A549 (cell line): ENCODE measurements around the gene ETV3L. TPM values are rescaled to one million over a fixed set of nuclear protein-coding genes. Genes with fewer than 3 reads are reported as not detected.
"Not testable (repeated sequence)": the region's sequence is repeated elsewhere in the genome, so short reads cannot be mapped to it uniquely, and the experiment has no call there.

ENCODE experiments used
- ATAC-seq, 2 experiments: fragments of 200-7000 bp in 1 of 2; fragments of >200 bp in 1 of 2; cut with Nextera tagmentation in 1 of 2; cut with Tn5 transposase in 1 of 2; 3 replicates each; pipeline versions ENCODE4 v1.8.0 to v1.9.1; 2018 to 2020; ENCODE audit warnings: mild to moderate bottlenecking in 1 of 2, moderate library complexity in 1 of 2
- CTCF ChIA-PET: fragments of 300-600 bp; sonication (Branson Sonifier 250); formaldehyde crosslinking; extraction: SDS; loops from one replicate; lab custom pipeline; 2021; ENCODE audit warnings: antibody characterized with exemption, inconsistent platforms; lab: Yijun Ruan, JAX
- POLR2A ChIA-PET: fragments of 350-600 bp; formaldehyde crosslinking; extraction: SDS; loops from one replicate; lab custom pipeline; 2021; ENCODE audit warnings: antibody characterized with exemption, inconsistent platforms; lab: Yijun Ruan, JAX
- DNase-seq, 2 experiments: peaks; one replicate each; pipeline versions ENCODE4 v3.0.0 to v3.0.0-alpha.2; 2011 to 2016; ENCODE audit warnings: low read depth in 1 of 2, low spot score in 1 of 2
- FAIRE-seq: peaks from 2 replicates; lab custom pipeline; 2011; peaks lifted over from hg19 to GRCh38; lab: Jason Lieb, UNC
- H3K27ac ChIP-seq, 2 experiments: fragments of >200 bp; sonication (Bioruptor Twin); formaldehyde crosslinking; 3 replicates each; pipeline ENCODE4 v1.5.1; 2016 to 2017
- H3K4me1 ChIP-seq: fragments of >200 bp; sonication (Bioruptor Twin); formaldehyde crosslinking; 3 replicates; pipeline ENCODE4 v1.6.1; 2016
- H3K4me2 ChIP-seq: fragments of >200 bp; sonication (Bioruptor Twin); formaldehyde crosslinking; 3 replicates; pipeline ENCODE4 v1.6.1; 2016
- H3K4me3 ChIP-seq: fragments of >200 bp; sonication (Bioruptor Twin); formaldehyde crosslinking; 3 replicates; pipeline ENCODE4 v1.5.1; 2016
- H3K9me3 ChIP-seq: fragments of >200 bp; sonication (Bioruptor Twin); formaldehyde crosslinking; 3 replicates; pipeline ENCODE4 v1.6.1; 2016
- BHLHE40 ChIP-seq: IDR thresholded peaks from 2 replicates; pipeline ENCODE4 v1.6.1; 2012; ENCODE audit warnings: low read depth, low read length, inconsistent platforms
- CTCF ChIP-seq: fragments of >200 bp; sonication (Bioruptor Twin); formaldehyde crosslinking; IDR thresholded peaks from 3 replicates; pipeline ENCODE4 v1.5.1; 2016
- EHMT2 ChIP-seq: fragments of 200-600 bp; sonication (generic); IDR thresholded peaks from 2 replicates; pipeline ENCODE4 v1.6.1; 2016; ENCODE audit warnings: antibody characterized with exemption, low read depth, mild to moderate bottlenecking, moderate library complexity
- HEYL ChIP-seq: fragments of 250-450 bp; sonication (Bioruptor Pico); IDR thresholded peaks from 2 replicates; pipeline ENCODE4 v1.8.0; 2021; ENCODE audit warnings: mild to moderate bottlenecking, moderate library complexity
- MAFK ChIP-seq: fragments of 450-650 bp; IDR thresholded peaks from 2 replicates; pipeline ENCODE4 v1.6.1; 2014; ENCODE audit not compliant: partially characterized antibody
- MYC ChIP-seq: IDR thresholded peaks from 2 replicates; pipeline ENCODE4 v1.6.1; 2012; ENCODE audit warnings: mild to moderate bottlenecking, inconsistent platforms, low read length, improper control_type of control experiment, borderline replicate concordance
- NFE2L2 ChIP-seq: fragments of 150-350 bp; conservative IDR thresholded peaks from 2 replicates; pipeline ENCODE4 v1.6.1; 2014; ENCODE audit warnings: low read length
- RAD21 ChIP-seq, 2 experiments: fragments of >200 bp in 1 of 2; sonication (Bioruptor Twin) in 1 of 2; formaldehyde crosslinking in 1 of 2; IDR thresholded peaks in 1 of 2; conservative IDR thresholded peaks in 1 of 2; 2 replicates in 1 of 2; 3 replicates in 1 of 2; pipeline ENCODE4 v1.6.1; 2012 to 2018; ENCODE audit warnings: inconsistent platforms in 1 of 2
- RARB ChIP-seq: fragments of 250-450 bp; sonication (Bioruptor Pico); IDR thresholded peaks from 2 replicates; pipeline ENCODE4 v1.8.0; 2021; ENCODE audit warnings: mild to moderate bottlenecking, moderate library complexity
- REST ChIP-seq: fragments of 200-600 bp; sonication (generic); IDR thresholded peaks from 2 replicates; pipeline ENCODE4 v1.6.1; 2016; ENCODE audit warnings: antibody characterized with exemption, mild to moderate bottlenecking, moderate library complexity
- RNF2 ChIP-seq: fragments of 200-600 bp; sonication (generic); IDR thresholded peaks from 2 replicates; pipeline ENCODE4 v1.6.1; 2016; ENCODE audit warnings: low read depth, mild to moderate bottlenecking, antibody characterized with exemption, moderate library complexity, borderline replicate concordance
- TFCP2L1 ChIP-seq: fragments of 250-450 bp; sonication (Bioruptor Pico); IDR thresholded peaks from 2 replicates; pipeline ENCODE4 v1.5.0; 2021; ENCODE audit warnings: mild to moderate bottlenecking
- TP53 ChIP-seq: fragments of 250-450 bp; sonication (Bioruptor Pico); IDR thresholded peaks from 2 replicates; pipeline ENCODE4 v1.5.0; 2021; ENCODE audit warnings: mild to moderate bottlenecking, moderate library complexity
- USF2 ChIP-seq: fragments of 450-650 bp; IDR thresholded peaks from 2 replicates; pipeline ENCODE4 v1.6.1; 2014; ENCODE audit warnings: antibody characterized with exemption
- ZFP36 ChIP-seq: fragments of 450-650 bp; IDR thresholded peaks from 2 replicates; pipeline ENCODE4 v1.6.1; 2014; ENCODE audit warnings: borderline replicate concordance; ENCODE audit not compliant: partially characterized antibody
- WGBS: methylation state at CpG from one replicate; pipeline ENCODE4 v1.1.6; 2017; ENCODE audit errors: missing lambda C conversion rate; 5-methylcytosine and 5-hydroxymethylcytosine counted together
- polyA plus RNA-seq, 4 experiments: library from polyadenylated mRNA; depleted of rRNA in 3 of 4; stranded (reverse); fragments of >200 nt; fragmentation: RNase III in 1 of 4; extraction: RNeasy Plus Mini Kit Qiagen cat#74134 plus additional on column Dnase treatment in 1 of 4; gene quantifications; 2 replicates in 3 of 4; 3 replicates in 1 of 4; pipeline ENCODE4 v1.2.3, GENCODE V29; 2011 to 2017
- TF ChIP-seq, protein P1 (sequence below): IDR thresholded peaks from 2 replicates; pipeline ENCODE4 v1.6.1; 2012

Gene ETV3L
- polyA plus RNA-seq, 2 of the 4 experiments (the other 2 are of a cell fraction) = not detected

DNA sequence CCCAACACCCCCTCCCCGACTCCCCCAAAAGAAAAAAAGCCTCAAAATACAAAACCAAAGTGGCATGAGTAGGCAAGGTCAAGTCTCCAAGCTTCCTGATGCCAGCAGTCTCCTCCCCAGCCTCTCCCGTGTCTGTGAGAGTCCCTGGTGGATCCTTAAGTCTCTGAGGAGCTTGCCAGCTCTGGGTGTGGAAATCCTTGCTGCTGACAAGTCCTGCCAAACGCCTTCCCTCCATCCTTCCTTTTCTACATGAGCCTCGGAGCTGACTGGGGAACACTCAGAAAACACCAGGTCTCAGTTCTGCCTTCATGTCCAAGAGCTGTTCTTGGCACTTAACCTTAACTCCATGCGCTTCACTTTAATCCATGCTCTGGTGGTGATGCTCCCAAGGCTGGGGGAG, 3.7 kb upstream of the ETV3L start:
- TF ChIP-seq RARB = no peak
- no peak for TF ChIP-seq MAFK
- no peak for TF ChIP-seq ZFP36
- no peak for TF ChIP-seq CTCF
- no peak for TF ChIP-seq HEYL (CRISPR knock-in tag)
- no peak for TF ChIP-seq EHMT2
- no peak for TF ChIP-seq MYC
- no peak for TF ChIP-seq TP53
- TF ChIP-seq RAD21 (conservative IDR thresholded peaks at IDR 0.05 in 1 of 2, IDR thresholded peaks at IDR 0.05 in 1 of 2) = no peak
- no peak overlapping the region for H3K4me3 ChIP-seq
- ChIA-PET CTCF (interaction anchor here (1.0 to 11.4 kb wide), 4 partner anchors 14 to 54 kb away, joined by 3 to 104 read pairs (median 13); no protein-coding TSS in a partner anchor), POLR2A (no interaction called here)
- H3K9me3 ChIP-seq = no peaks in the 10 kb centered on the region
- H3K4me1 ChIP-seq = peaks cover 19% of the 10 kb centered on the region
- no peak overlapping the region for H3K27ac ChIP-seq
- FAIRE-seq (no peak), ATAC-seq (no peak), DNase-seq (no peak)
- no peak overlapping the region for H3K4me2 ChIP-seq
- 49% methylated on average over 5 of the region's 5 CpGs for WGBS

- Histone ChIP-seq H3K4me2 (no peak overlapping the region), H3K9me3 (no peaks in the 10 kb centered on the region), H3K27ac (no peak overlapping the region), H3K4me1 (peaks cover 12% of the 10 kb centered on the region), H3K4me3 (no peak overlapping the region)
- POLR2A ChIA-PET = no interaction called here
- WGBS = 67% methylated on average over 4 of the region's 4 CpGs
- no peak for ATAC-seq
- no peak for FAIRE-seq
- DNase-seq = no peak
- TF ChIP-seq USF2 = no peak
- TF ChIP-seq, protein P1, sequence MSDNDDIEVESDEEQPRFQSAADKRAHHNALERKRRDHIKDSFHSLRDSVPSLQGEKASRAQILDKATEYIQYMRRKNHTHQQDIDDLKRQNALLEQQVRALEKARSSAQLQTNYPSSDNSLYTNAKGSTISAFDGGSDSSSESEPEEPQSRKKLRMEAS = no peak
- TF ChIP-seq BHLHE40 = no peak
- no peak for TF ChIP-seq RARB
- no peak for TF ChIP-seq RNF2
- TF ChIP-seq TFCP2L1 = no peak
- no peak for TF ChIP-seq MYC
- TF ChIP-seq NFE2L2 = no peak
- TF ChIP-seq REST = no peak
- CTCF ChIA-PET = interaction anchor here (1.3 to 11.4 kb wide), 2 partner anchors 12 to 55 kb away, joined by 3 to 104 read pairs; no protein-coding TSS in a partner anchor
Measured at GRCh38 chr1:157101149-157101548, 1.5 kb upstream of the ETV3L start.

DNA sequence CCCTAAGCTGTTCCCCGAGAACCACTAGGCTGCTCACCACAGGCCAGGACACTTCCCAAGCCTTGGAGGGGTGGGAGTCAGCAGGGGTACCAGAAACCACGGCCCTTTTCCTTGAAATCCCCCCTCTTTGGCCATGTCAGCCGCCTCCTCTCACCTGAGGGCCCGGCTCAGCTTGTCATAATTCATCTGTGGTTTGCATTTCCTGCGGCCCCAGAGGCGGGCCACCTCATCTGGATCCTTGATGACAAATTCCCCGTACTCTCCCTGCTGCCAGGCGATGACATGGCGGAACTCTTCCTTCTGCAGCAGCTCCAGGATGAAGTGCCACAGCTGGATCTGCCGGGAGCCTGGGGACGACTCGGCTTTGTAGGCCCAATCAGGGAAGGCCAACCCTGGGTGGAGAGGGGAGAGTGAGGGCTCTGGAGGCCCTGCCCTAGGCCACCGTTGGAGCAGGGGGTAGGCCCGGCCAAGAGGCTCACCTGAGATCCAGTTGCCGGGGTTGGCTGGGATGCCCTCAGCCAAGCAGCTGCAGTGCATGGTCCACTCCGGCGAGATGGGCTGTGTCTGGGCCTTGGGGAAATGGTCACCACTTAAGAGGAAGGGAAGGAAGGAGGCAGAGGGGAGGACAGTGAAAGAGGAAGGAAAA, 498 bp downstream of the ETV3L start:
- H3K4me1 ChIP-seq, ATAC-seq, POLR2A ChIA-PET, FAIRE-seq, H3K9me3 ChIP-seq, H3K4me2 ChIP-seq, H3K27ac ChIP-seq, DNase-seq, H3K4me3 ChIP-seq: not testable (repeated sequence)
- CTCF ChIA-PET = interaction anchor here (1.0 to 11.4 kb wide), 3 partner anchors 10 to 392 kb away, joined by 3 to 104 read pairs (median 40); no protein-coding TSS in a partner anchor
- WGBS = 87% methylated on average over 9 of the region's 17 CpGs
